ENCODE measurements around the gene NOL12.

- TF ChIP-seq GATA3 (IDR thresholded peaks at IDR 0.05; ENCODE audit: low read depth, low read length) (no peak), GATA2 (IDR thresholded peaks at IDR 0.05; ENCODE audit: low read depth, low read length) (no peak)
Measured at GRCh38 chr22:37641561-37641949, 44.6 kb upstream of the NOL12 start.

All from SH-SY5Y (cell line).